HG02852 (cell line): Measurements from ENCODE around the gene POLG2.
"Not testable (repeated sequence)": the region's sequence is repeated elsewhere in the genome, so short reads cannot be mapped to it uniquely, and the experiment has no call there.

Source experiments
- ATAC-seq: cut with Tn5 transposase; IDR thresholded peaks from one replicate; pipeline ENCODE4 v1.9.1; 2021; ENCODE audit warnings: mild to moderate bottlenecking, moderate library complexity; ENCODE audit not compliant: unreplicated experiment

The POLG2 gene

DNA sequence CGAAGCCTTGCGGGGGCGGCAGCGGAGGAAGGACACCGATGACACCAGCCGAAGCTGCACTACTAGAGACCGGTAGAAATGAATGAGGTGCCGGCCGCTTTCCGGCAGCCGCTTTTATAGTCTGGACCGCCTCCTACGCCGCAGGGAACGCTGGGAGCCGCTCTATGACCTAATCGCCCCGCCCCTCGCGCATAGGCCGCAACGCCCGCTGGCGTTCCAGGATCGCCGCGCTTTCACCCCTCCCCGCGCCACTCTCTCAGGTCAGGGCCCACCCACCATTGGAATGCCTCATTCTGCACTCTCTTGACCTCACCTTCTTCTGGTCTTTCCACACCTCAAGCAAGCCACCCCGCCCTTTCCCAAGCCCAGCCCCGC lies 9.3 kb upstream of the POLG2 start, which contains the start of gene DDX5:
DDX5 (minus strand) TSS at position 89 of the 375 bp plus-strand sequence. CDS start 170 bp downstream, outside the sequence.
- ATAC-seq: no peak

DNA sequence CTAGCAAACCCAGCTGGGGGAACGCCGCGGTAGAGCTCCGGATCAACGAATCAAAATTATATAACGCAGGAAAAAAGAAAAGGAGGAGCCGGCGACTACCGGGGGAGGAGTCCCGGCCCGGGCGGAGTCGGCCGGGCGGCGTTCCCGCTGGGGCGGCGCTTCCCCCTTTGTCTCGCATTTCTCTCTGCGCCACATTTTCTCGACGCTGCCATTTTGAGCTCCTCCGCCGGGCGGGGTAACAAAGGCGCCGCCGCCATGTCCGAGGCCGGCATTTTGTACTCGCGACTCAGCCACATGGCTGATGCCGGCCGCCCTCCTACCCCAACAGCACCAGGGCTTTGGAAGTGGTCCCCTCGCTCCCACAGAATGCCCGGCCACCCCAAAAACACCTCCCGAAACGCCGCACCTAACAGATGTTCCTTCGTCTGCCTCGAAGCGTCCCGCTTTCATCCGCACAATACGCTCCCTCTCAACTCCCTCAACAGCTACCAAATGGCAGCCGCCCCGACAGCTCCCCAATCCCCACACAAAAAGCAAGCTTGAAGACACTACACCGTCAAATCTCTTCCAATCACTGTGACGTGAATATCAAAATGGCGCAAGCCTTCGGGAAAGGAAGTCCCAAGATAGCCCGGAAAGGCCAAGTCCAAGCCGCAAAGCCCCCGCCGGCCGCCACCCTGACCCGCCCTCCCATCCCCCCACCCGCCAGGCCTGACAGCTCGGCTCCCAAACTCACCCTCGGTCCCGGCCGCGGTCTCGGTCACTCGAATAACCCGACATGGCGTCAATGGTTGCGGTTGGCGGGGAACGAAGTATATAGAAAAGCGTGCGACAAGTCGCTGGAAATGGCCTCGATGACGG lies 8.7 kb upstream of the POLG2 start:
- ATAC-seq: peak; percentile 27

DNA sequence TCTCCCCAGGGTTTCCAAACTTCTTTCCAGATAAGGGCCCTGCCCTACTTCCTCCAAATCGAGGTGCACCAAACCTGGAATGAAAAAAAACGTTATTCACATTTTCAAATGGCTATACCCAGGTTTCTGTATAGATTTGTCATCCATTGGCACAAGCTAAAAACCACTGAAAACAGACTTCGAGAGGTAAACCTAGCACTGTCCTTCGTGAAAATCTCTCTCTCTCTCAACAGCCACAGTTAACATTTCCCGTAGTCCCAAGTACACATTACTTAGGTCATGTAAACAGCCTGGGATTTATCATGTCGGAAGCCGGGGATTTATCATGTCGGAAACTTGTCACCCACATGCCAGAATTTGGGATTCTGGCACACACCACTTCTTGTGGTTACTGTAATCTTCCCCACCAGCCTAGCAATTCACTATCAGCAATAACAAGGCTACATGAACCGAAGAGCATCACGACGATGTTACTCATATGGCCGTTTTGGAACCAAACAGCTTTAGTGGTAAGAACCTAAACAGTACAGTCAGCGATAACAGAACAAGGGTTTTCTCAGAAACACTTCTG lies 8.0 kb upstream of the POLG2 start:
- ATAC-seq: no peak

DNA sequence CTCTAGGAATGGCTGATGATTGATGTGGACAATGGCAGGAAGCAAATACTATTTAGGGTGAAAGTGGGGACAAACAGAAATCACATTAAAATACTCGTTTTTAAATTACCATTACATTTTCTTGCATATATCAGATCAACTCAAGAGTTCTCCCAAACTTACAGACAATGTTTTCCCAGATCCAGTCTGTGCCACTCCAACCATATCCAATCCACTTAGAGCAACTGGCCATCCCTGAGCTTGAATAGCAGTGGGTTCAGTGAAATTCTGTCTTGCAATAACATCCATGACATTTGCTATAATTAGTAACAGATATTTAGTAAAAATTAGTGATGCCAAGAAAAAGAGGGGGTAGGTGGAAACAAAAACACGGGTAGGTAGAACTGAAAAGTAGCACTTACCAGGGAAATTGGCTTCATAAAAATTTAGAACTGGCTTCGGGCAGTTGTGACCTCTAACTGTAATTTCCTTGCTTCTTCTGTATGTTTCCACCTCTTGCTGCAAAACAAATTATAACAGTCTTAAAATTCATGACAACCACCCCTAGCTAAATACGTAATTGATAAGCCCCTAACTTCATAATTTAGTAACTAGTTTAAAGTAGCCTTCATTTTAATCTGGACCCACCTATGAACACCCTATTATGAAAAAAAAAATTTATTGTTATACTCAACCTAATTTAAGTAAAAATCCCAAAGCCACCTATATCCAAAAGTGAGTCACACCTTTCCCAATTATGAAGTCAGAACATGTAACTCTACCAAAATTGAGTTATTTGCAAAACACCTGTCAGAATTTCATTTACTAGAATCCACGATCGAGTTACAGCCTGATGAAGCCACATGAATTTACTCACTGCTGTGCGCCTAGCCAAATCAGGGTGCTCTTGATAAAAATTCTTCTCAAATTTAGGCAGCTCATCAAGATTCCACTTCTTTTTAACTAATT lies 7.2 kb upstream of the POLG2 start:
- no peak for ATAC-seq

DNA sequence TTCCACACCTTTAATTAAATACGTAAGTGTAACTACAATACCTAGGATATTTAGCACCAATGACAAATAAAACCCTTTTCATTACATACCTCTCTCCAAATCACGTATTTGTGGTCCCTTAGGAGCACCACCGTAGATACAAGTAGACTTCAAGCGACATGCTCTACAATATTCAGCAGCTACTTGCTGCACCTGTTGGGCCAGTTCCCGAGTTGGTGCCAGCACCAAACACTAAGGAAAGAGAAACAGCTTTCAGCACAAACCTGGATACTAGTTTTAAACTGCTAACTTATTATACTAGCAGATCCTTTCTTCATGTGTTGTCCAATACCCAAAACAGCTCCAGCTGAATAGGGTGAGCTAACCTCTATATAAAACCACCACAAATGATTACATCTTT lies 6.5 kb upstream of the POLG2 start:
- ATAC-seq: no peak

GRCh38 chr17:64502809-64503208 lies 6.0 kb upstream of the POLG2 start:
- no peak for ATAC-seq

- ATAC-seq: no peak
Measured at GRCh38 chr17:64502021-64502420, 5.2 kb upstream of the POLG2 start.

GRCh38 chr17:64500862-64501765 lies 4.3 kb upstream of the POLG2 start:
- ATAC-seq: no peak

DNA sequence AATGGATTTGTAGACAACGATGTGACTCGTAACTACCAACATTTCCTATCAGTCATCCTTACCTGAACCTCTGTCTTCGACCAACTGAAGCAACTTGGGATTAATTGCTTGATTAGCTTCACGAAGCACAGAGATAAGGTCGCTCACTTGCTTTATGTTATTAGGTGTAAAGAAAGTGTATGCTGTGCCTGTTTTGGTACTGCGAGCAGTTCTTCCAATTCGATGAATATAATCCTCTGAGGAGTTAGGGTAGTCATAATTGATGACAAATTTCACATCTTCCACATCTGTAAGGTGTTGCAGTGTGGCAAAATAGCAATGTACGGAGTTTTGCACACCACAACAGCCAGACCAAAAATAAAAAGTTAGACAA lies 3.6 kb upstream of the POLG2 start:
- ATAC-seq: no peak

- no peak for ATAC-seq
Measured at GRCh38 chr17:64499805-64500486, 3.1 kb upstream of the POLG2 start.

GRCh38 chr17:64498308-64499203 lies 1.7 kb upstream of the POLG2 start:
- no peak for ATAC-seq

DNA sequence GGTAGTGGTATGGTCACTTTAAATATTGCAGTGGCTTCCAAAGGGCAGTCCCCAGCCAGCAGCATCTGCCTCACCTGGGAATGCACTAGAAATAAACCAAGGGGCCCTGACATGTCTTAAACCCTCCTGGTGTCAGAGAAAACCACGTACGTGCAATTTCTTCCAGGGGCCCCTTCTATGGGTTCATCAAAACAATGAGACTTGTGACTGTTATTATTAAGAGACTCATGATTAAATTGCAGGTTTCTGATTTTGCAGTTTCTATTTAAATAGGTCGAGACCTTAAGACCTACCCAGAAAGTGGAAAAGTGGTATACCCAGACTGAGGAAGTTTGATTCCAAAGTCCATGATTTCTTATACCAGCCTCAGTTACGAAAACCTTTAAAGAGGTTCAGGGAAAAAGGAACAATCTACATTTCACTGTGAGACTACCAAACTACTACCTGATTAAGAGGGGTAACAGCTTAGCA lies 746 bp upstream of the POLG2 start:
- no peak for ATAC-seq

DNA sequence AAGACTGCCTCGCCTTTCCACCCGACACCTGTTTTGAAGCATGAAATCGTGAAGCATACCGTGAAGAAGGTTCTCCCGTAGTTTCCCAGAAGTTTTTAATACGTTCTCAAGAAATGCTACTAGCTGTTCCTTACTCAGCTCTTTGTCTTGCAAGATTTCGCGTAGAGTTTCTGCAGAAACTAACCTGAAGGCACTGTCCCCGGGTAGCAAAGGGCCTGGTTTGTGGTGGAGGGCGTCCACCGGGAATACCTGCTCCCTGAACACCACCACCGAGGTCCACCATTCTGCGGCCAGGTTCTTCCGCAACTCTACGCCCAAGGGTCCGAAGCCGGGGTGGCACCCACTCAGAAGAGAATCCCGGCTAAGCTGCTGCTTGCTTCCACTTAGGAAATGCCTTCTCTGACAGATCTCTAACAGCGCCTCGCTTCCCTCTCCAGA lies 487 bp downstream of the POLG2 start:
- no peak for ATAC-seq

- not testable (repeated sequence) for ATAC-seq
Measured at GRCh38 chr17:64495300-64495699, 1.6 kb downstream of the POLG2 start.

DNA sequence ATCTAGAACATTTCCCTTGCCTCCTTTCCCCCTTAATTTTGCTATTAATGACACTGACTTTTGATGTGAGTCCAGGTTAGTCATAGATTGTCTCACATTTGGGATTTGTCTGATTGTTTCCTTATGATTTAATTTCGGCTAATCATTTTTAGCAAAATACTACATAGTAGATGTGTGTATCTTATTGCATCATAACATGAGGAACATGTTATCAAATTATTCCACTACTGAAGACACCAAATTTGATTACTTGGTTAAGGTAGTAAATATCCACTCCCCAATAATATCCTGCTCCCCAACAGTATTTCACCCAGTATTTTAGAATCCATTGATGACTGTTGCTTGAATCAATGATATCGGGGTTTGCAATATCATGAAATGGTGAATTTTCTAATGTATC lies 2.7 kb downstream of the POLG2 start:
- ATAC-seq: no peak

DNA sequence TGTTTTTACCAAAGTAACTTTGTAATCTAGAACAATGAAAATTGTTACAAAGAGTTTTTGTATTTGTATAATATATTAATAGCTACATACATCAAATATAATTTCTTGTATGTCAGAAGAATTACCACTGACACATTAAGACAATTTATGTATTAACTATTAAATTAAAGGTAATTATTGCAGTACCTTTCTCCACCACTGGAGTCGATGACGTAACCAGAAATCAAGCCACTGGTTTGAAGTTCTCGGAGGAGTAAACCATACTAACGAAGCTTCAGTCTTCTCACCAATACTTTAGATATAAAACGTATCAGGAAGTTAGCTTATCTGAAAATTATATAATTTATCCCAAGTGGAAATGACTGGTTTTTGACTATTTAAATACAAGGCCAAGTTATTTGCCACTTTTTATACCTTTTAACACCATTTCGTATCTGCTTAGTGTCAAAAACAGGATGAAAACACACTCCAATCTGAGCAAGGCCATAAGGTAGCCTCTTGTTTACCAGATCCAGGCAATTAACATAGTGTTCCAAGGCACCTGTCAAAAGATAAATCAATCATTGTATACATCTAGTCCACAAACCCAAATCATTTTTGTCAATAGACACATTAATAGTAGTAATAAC lies 4.3 kb downstream of the POLG2 start:
- ATAC-seq: no peak

DNA sequence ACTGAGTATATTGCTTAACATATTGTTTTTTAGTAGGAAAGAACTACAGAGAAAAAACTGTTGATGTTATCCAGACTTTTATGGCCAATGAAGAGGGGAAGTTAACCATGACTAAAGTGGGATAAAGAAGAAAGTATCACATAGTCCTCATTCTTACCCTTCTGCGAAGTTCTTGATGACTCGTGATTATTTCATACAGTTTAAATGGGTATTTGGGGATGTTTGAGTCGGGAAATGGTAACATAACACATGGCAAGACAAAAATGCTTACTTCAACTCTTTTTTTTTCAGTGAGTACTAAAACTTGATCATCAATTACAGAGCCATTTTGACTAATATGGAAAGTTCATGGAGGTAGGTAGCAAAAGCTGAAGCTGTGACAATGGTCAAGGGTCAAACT lies 4.9 kb downstream of the POLG2 start:
- ATAC-seq: no peak
